Heart right ventricle (tissue), 16 donors: ENCODE data around the gene GABPB1. TPM values are rescaled to one million over a fixed set of nuclear protein-coding genes. Genes with fewer than 3 reads are reported as not detected.

Experiments
- ATAC-seq, 8 donors: fragments of 200-7000 bp; cut with Tn5 transposase; one replicate each; pipeline ENCODE4 v1.9.1; 2020; ENCODE audit warnings: mild to moderate bottlenecking in 8 of 8, moderate library complexity in 8 of 8, moderate number of reproducible peaks in 1 of 8
- DNase-seq, 2 donors: peaks; one replicate each; pipeline ENCODE4 v3.0.0-alpha.2; 2020
- H3K27ac ChIP-seq, 10 donors: fragments of 200-600 bp; sonication (generic) in 2 of 10; one replicate each; pipeline versions ENCODE4 v1.5.0 to v1.8.0; 2020 to 2022; ENCODE audit warnings: mild to moderate bottlenecking in 3 of 10
- H3K27me3 ChIP-seq, 7 donors: fragments of 200-600 bp; one replicate each; pipeline ENCODE4 v1.8.0; 2021 to 2022; ENCODE audit warnings: mild to moderate bottlenecking in 2 of 7
- H3K36me3 ChIP-seq, 9 donors: fragments of 200-600 bp; sonication (generic) in 1 of 9; one replicate each; pipeline versions ENCODE4 v1.5.0 to v1.8.0; 2020 to 2022; ENCODE audit warnings: mild to moderate bottlenecking in 2 of 9
- H3K4me1 ChIP-seq, 9 donors: fragments of 200-600 bp; sonication (generic) in 1 of 9; one replicate each; pipeline versions ENCODE4 v1.5.0 to v1.8.0; 2020 to 2022; ENCODE audit warnings: mild to moderate bottlenecking in 4 of 9
- H3K4me3 ChIP-seq, 10 donors: fragments of 200-600 bp; sonication (generic) in 2 of 10; one replicate each; pipeline versions ENCODE4 v1.5.0 to v1.8.0; 2020 to 2022; ENCODE audit warnings: mild to moderate bottlenecking in 7 of 10, moderate library complexity in 2 of 10
- H3K9me3 ChIP-seq, 11 donors: fragments of 200-600 bp in 10 of 11; sonication (generic) in 2 of 11; one replicate each; pipeline versions ENCODE4 v1.5.0 to v1.8.0; 2013 to 2022; ENCODE audit warnings: mild to moderate bottlenecking in 2 of 11, control low read depth in 1 of 11, moderate library complexity in 1 of 11
- WGBS, 2 donors: extraction: QIAGEN DNeasy Blood & Tissue Kit; methylation state at CpG; one replicate each; pipeline ENCODE4 v1.1.7; 2013; ENCODE audit warnings: inconsistent platforms in 1 of 2; 5-methylcytosine and 5-hydroxymethylcytosine counted together
- intact Hi-C, 10 donors: fragments of 100-400 bp; cut with DNase I; formaldehyde crosslinking; loops; one replicate each; pipeline versions ENCODE4 v1.11.1 to v1.14.2; 2022
- polyA plus RNA-seq, 2 donors: library from polyadenylated mRNA; stranded (reverse); fragments of 200-250 nt; gene quantifications; one replicate each; pipeline ENCODE4 v1.2.3, GENCODE V29; 2013
- total RNA-seq, 10 donors: library from RNA; stranded (reverse); fragmentation: NEBNext Ultra II Directional in 3 of 10; extraction: Animal tissue kit (Norgen Biotek cat#: 25700) in 3 of 10; gene quantifications; one replicate each; pipeline versions ENCODE4 v1.2.1 to v1.2.4, GENCODE V29; 2021 to 2023
- TF ChIP-seq, protein P1 (sequence below), 9 donors: fragments of 200-600 bp; sonication (generic) in 2 of 9; IDR thresholded peaks; one replicate each; pipeline versions ENCODE4 v1.5.0 to v1.8.0; 2021 to 2022; ENCODE audit warnings: antibody characterized with exemption in 9 of 9, mild to moderate bottlenecking in 5 of 9, moderate library complexity in 1 of 9
- donor health status: Arrhythmogenic right ventricular cardiomyopathy.
- donor health status: ischemic (EF 13 %, LVEDD 7.1; RV severe dilation, severe dysfunction).
- donor health status: healthy with polysubstance abuse.
- donor health status: DM: no; HTN: yes; CAD: no.
- donor health status: DM: no; HTN: no; CAD: no.
- donor health status: ischemic (EF 25% LVEDD 6.9; RV normal size, moderate dysfunction).
- donor health status: ischemic (EF 25% LVEDD 5.7; RV mildly dilated, moderate dysfunction).
- donor health status: healthy.
- donor health status: DM: yes; HTN: yes; CAD: no.
- donor health status: Ischemic cardiomyopathy.
- donor health status: ischemic (EF 35%, LVEDD 5.7; RV mildly dilated, moderate dysfunction).
- donor health status: nonischemic (EF 11% LVEDD 7.7; RV severe dilation, severe dysfunction).
- donor health status: DM: yes; HTN: yes; CAD: no.
- donor health status: PGD.
- donor health status: ischemic (EF 29% LVEDD 5.4; RV normal size, mild dysfunction).
- donor health status: nonischemic (EF 23%, LVEDD 6.1; RV moderate dilation, normal function).

The GABPB1 gene
- total and polyA plus RNA-seq, 12 donors: 5.3 to 12.6 (median 8.5) TPM

DNA sequence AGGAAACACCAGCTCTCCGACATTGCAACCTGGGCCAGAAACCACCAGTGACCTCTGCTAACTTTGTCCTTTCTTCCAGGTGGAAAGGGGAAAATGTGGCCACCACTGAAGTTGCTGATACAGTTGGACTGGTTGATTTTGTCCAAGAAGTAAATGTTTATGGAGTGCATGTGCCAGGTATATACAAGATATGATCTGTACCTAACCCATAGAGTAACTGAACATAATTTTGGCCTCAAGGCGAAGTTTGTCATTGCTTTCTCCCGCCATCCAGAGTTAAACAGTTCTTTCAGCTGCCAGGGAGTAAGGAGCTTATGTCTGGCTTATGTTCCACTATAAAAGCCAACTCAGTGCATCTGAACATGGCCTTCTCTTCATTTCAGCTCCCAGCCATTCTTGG, 126.1 kb downstream of the GABPB1 start:
- H3K27me3 ChIP-seq: no peaks in the 10 kb centered on the region
- ATAC-seq (no peak), DNase-seq (no peak)
- no peaks in the 10 kb centered on the region for H3K36me3 ChIP-seq
- H3K4me3 ChIP-seq: no peak overlapping the region
- no peaks in the 10 kb centered on the region for H3K4me1 ChIP-seq
- intact Hi-C loops: no loop called here
- H3K9me3 ChIP-seq: no peaks in the 10 kb centered on the region
- WGBS, 2 donors: 86 to 91% methylated on average over 3 of the region's 3 CpGs
- TF ChIP-seq, protein P1, sequence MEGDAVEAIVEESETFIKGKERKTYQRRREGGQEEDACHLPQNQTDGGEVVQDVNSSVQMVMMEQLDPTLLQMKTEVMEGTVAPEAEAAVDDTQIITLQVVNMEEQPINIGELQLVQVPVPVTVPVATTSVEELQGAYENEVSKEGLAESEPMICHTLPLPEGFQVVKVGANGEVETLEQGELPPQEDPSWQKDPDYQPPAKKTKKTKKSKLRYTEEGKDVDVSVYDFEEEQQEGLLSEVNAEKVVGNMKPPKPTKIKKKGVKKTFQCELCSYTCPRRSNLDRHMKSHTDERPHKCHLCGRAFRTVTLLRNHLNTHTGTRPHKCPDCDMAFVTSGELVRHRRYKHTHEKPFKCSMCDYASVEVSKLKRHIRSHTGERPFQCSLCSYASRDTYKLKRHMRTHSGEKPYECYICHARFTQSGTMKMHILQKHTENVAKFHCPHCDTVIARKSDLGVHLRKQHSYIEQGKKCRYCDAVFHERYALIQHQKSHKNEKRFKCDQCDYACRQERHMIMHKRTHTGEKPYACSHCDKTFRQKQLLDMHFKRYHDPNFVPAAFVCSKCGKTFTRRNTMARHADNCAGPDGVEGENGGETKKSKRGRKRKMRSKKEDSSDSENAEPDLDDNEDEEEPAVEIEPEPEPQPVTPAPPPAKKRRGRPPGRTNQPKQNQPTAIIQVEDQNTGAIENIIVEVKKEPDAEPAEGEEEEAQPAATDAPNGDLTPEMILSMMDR (IDR thresholded peaks at IDR 0.05): no peak
- no peak overlapping the region for H3K27ac ChIP-seq

GRCh38 chr15:50227076-50227475, 127.9 kb downstream of the GABPB1 start:
- Histone ChIP-seq H3K36me3 (no peaks in the 10 kb centered on the region), H3K27me3 (peaks cover 0 to 4% (median 0%) of the 10 kb centered on the region in 7 donors), H3K9me3 (no peaks in the 10 kb centered on the region), H3K4me1 (no peaks in the 10 kb centered on the region), H3K4me3 (no peak overlapping the region), H3K27ac (no peak overlapping the region)
- DNase-seq: no peak
- ATAC-seq: no peak
- intact Hi-C loops: no loop called here
- 70 to 76% methylated on average over 5 of the region's 5 CpGs for WGBS, 2 donors
- TF ChIP-seq, protein P1 (IDR thresholded peaks at IDR 0.05): no peak

DNA sequence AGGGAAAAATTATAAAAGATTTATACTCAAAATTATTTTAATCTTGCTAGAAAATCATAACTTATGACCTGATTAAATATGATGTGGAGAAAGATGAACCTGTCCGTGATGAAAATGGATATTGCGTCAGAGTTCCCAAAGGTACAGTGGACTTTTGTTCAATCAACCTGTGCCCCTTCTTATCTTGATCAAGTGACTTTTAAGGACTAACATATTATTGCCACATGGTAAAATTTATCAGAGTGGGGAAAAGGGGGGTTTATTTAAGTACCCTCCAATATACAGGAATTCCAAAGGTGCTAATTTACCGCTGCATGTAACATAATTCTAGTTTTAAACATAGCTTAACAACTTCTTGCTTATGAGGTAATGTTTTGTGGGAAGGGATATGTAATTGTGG, 129.1 kb downstream of the GABPB1 start:
- WGBS, 2 donors: 94 to 97% methylated on average over 3 of the region's 3 CpGs

More for the DNA sequence above, 129.1 kb downstream of the GABPB1 start:
- H3K9me3 ChIP-seq: no peaks in the 10 kb centered on the region
- DNase-seq (no peak), ATAC-seq (no peak)
- H3K27me3 ChIP-seq: peaks cover 0 to 6% (median 0%) of the 10 kb centered on the region in 7 donors
- H3K4me3 ChIP-seq: no peak overlapping the region
- H3K36me3 ChIP-seq: no peaks in the 10 kb centered on the region
- intact Hi-C loops: no loop called here
- H3K4me1 ChIP-seq: no peaks in the 10 kb centered on the region
- TF ChIP-seq, protein P1 (IDR thresholded peaks at IDR 0.05): no peak
- H3K27ac ChIP-seq: no peak overlapping the region

Other genes with a start within 250 kb of the GABPB1 start
- gene ATP8B4, start 236.0 kb downstream of the GABPB1 start, total RNA-seq: 1 to 10 TPM; 1.1 to 5.3 (median 2.2) TPM
- 1 to 10 TPM in 1 of 2 donors, under 1 TPM in 1; 0.39 to 1.5 TPM for gene ATP8B4, start 236.0 kb downstream of the GABPB1 start, polyA plus RNA-seq
- gene SLC27A2, start 173.0 kb downstream of the GABPB1 start, total RNA-seq: under 1 TPM in 1 of 10 donors, not detected in 9; 0.32 TPM
- gene SLC27A2, start 173.0 kb downstream of the GABPB1 start, polyA plus RNA-seq: not detected
- 1 to 10 TPM in 1 of 10 donors, under 1 TPM in 7, not detected in 2; 0.16 to 1.9 (median 0.61) TPM for gene HDC, start 89.5 kb downstream of the GABPB1 start, total RNA-seq
- under 1 TPM; 0.22 to 0.28 TPM for gene HDC, start 89.5 kb downstream of the GABPB1 start, polyA plus RNA-seq
- gene USP8, start 69.2 kb upstream of the GABPB1 start, total RNA-seq: 10 to 100 TPM; 40.2 to 53.6 (median 45.7) TPM
- gene USP8, start 69.2 kb upstream of the GABPB1 start, polyA plus RNA-seq: 10 to 100 TPM; 16.3 to 16.4 TPM
- gene USP50, start 191.5 kb upstream of the GABPB1 start, total RNA-seq: 1 to 10 TPM in 1 of 10 donors, under 1 TPM in 6, not detected in 3; 0.23 to 1.2 (median 0.57) TPM
- gene USP50, start 191.5 kb upstream of the GABPB1 start, polyA plus RNA-seq: not detected